Stimulated activated naive CD4-positive, alpha-beta T cell treated with Interleukin-2 at 50 U/mL for 16 hours (primary cell): ENCODE results near the gene CAPN7.

Source experiments
- DNase-seq: peaks from one replicate; lab custom pipeline; 2025; lab: John Stamatoyannopoulos, UW

The CAPN7 gene

DNA sequence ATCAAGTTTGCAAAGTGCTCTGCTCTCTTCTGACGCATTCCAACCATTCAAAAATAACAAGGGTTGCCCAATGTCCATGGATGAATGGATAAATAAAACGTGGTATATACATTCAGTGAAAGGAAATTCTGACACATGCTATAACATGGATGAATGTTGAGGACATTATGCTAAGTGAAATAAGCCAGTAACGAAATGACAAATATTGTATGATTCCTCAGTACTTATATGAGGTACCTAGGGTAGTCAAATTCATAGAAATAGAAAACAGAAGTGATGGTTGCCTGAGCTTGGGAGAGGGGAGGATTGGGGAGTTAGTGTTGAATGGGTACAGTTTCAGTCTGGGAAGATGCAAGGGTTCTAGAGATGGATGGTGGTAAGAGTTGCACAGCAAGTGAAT is 92.5 kb downstream of the CAPN7 start:
- no peak for DNase-seq

GRCh38 chr3:15299036-15299435 is 93.0 kb downstream of the CAPN7 start:
- no peak for DNase-seq

GRCh38 chr3:15300323-15301078 is 94.5 kb downstream of the CAPN7 start:
- no peak for DNase-seq

DNA sequence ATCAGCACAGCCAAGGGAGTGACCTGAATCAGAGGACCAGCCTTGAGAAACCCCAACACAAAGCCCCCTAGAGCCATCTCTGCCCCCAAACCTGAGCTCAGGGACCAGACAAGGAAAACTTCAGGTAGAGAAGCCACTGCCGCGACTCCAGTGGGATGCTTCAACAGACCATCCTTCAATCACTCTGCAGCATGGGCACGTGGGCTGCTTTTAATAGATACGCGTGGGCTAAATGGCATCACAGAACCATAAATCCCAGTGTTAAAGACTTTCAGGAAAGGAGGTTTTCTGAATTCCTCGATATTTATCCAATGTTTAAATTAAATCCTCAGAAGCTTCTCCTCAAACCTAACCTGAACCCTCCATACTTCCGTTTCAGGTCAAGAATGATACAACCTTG is 95.7 kb downstream of the CAPN7 start:
- no peak for DNase-seq
